SU-DHL-6 (cell line): Measurements from ENCODE around the gene DGKB.

Source experiments
- EZH2phosphoT487 ChIP-seq: fragments of 200-600 bp; sonication (generic), shearing (Covaris generic); conservative IDR thresholded peaks from 2 replicates; pipeline ENCODE4 v1.6.1; 2018; ENCODE audit warnings: mild to moderate bottlenecking, antibody characterized with exemption, low read length, moderate library complexity, mixed read lengths
- TF ChIP-seq, protein P1 (sequence below): fragments of 200-600 bp; sonication (generic); IDR thresholded peaks from one replicate; pipeline ENCODE4 v1.5.1; 2017; ENCODE audit warnings: antibody characterized with exemption, mild to moderate bottlenecking, low read length, moderate library complexity; ENCODE audit not compliant: insufficient read depth, poor library complexity, severe bottlenecking

GRCh38 chr7:14734839-14735321 lies 167.7 kb downstream of the DGKB start:
- TF ChIP-seq, protein P1, sequence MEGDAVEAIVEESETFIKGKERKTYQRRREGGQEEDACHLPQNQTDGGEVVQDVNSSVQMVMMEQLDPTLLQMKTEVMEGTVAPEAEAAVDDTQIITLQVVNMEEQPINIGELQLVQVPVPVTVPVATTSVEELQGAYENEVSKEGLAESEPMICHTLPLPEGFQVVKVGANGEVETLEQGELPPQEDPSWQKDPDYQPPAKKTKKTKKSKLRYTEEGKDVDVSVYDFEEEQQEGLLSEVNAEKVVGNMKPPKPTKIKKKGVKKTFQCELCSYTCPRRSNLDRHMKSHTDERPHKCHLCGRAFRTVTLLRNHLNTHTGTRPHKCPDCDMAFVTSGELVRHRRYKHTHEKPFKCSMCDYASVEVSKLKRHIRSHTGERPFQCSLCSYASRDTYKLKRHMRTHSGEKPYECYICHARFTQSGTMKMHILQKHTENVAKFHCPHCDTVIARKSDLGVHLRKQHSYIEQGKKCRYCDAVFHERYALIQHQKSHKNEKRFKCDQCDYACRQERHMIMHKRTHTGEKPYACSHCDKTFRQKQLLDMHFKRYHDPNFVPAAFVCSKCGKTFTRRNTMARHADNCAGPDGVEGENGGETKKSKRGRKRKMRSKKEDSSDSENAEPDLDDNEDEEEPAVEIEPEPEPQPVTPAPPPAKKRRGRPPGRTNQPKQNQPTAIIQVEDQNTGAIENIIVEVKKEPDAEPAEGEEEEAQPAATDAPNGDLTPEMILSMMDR: no peak
- TF ChIP-seq EZH2phosphoT487: no peak
